ENCODE measurements around the gene TOLLIP. TPM values are rescaled to one million over a fixed set of nuclear protein-coding genes. Genes with fewer than 3 reads are reported as not detected.

Gene TOLLIP
- total and polyA plus RNA-seq, 2 of the 4 experiments (the other 2 are of a cell fraction), result 19.7 to 42.9 TPM

GRCh38 chr11:1252371-1253102, 56.9 kb downstream of the TOLLIP start:
- no peaks in the 10 kb centered on the region for H3K4me1 ChIP-seq (ENCODE audit: control insufficient read depth, insufficient read depth, low read length)
- WGBS, 2 experiments (ENCODE audit: extremely low coverage in 2 of 2, insufficient read length in 1 of 2), result 90% methylated on average over 24 of the region's 38 CpGs; no CpG with 5 or more reads in 1 of the 2 experiments
- in situ Hi-C loops (cut with MboI; ENCODE audit: low sequenced_read_pairs), result no loop called here

More at GRCh38 chr11:1252371-1253102, 56.9 kb downstream of the TOLLIP start:
- Histone ChIP-seq H3K36me3 (ENCODE audit: control insufficient read depth, insufficient read depth, low read length) (no peaks in the 10 kb centered on the region), H3K9me3 (ENCODE audit: control insufficient read depth, insufficient read depth, low read length) (peaks cover 12% of the 10 kb centered on the region; the same call in 1 of the 2 replicates), H3K79me1 (ENCODE audit: low read depth in 1 of 2, low read length in 2 of 2) (no peaks in the 10 kb centered on the region), H4K91ac (ENCODE audit: insufficient read depth, low read depth, low read length) (no peak overlapping the region), H2BK20ac (ENCODE audit: low read depth, low read length) (no peak overlapping the region), H3K4me3 (ENCODE audit: insufficient read depth, low read depth, low read length) (no peak overlapping the region), H4K20me1 (ENCODE audit: insufficient read depth, low read length) (no peaks in the 10 kb centered on the region), H2BK5ac (ENCODE audit: low read depth, low read length, poor library complexity, severe bottlenecking) (no peak overlapping the region), H2AK5ac (ENCODE audit: low read depth, low read length) (no peak overlapping the region), H3K56ac (ENCODE audit: extremely low read depth, insufficient read depth, low read length) (no peak overlapping the region), H3K27ac (ENCODE audit: insufficient read depth, low read length) (no peak overlapping the region), H4K5ac (ENCODE audit: low read depth, low read length) (no peak overlapping the region), H3K27me3 (ENCODE audit: control insufficient read depth, insufficient read depth, low read length) (no peaks in the 10 kb centered on the region), H3K4ac (ENCODE audit: low read depth, low read length) (no peak overlapping the region), H4K8ac (ENCODE audit: low read depth in 2 of 2, low read length in 2 of 2) (no peak overlapping the region), H2BK15ac (ENCODE audit: low read depth, low read length) (no peak overlapping the region), H3K9ac (ENCODE audit: low read depth, low read length) (no peak overlapping the region), H2BK120ac (ENCODE audit: low read depth, low read length) (no peak overlapping the region), H3K14ac (replicated peaks; ENCODE audit: low read depth, low read length) (no peak overlapping the region), H3K18ac (ENCODE audit: low read depth, low read length) (no peak overlapping the region), H3K4me2 (ENCODE audit: low read depth, low read length) (no peak overlapping the region), H2AK9ac (replicated peaks; ENCODE audit: low read depth, low read length, poor library complexity) (no peak overlapping the region), H2AFZ (replicated peaks; ENCODE audit: low read length, poor library complexity) (no peak overlapping the region), H3K23ac (ENCODE audit: low read depth, low read length) (no peak overlapping the region), H3K9me1 (ENCODE audit: insufficient read depth, low read length) (no peaks in the 10 kb centered on the region)
- ChIA-PET POLR2A (ENCODE audit: unreplicated experiment) (no interaction called here), CTCF (no interaction called here)
- intact Hi-C loops (cut with micrococcal nuclease), result no loop called here
- DNase-seq, result no peak
- no peak for ATAC-seq (ENCODE audit: low read depth)
- no TSS peak for BruUV-seq (replicated peaks)
- dilution Hi-C loops (cut with HindIII; ENCODE audit: low sequenced_read_pairs, unreplicated experiment), result no loop called here
- no peak for TF ChIP-seq FOS (IDR thresholded peaks at IDR 0.05; ENCODE audit: low read depth, low read length)
- no peak for TF ChIP-seq CEBPB (IDR thresholded peaks at IDR 0.05; ENCODE audit: low read depth, low read length)
- TF ChIP-seq MAFK (IDR thresholded peaks at IDR 0.05; ENCODE audit: low read depth, low read length), result no peak
- TF ChIP-seq MXI1 (IDR thresholded peaks at IDR 0.05; ENCODE audit: borderline replicate concordance, low read depth, low read length), result no peak
- TF ChIP-seq POLR2A (IDR thresholded peaks at IDR 0.05; ENCODE audit: low read depth, low read length), result no peak
- no peak for TF ChIP-seq RAD21 (IDR thresholded peaks at IDR 0.05; ENCODE audit: low read length)
- no peak for TF ChIP-seq RFX5 (IDR thresholded peaks at IDR 0.05; ENCODE audit: low read depth, low read length)
- no peak for TF ChIP-seq CHD1 (IDR thresholded peaks at IDR 0.05; ENCODE audit: low read depth, low read length)
- TF ChIP-seq BHLHE40 (IDR thresholded peaks at IDR 0.05; ENCODE audit: low read depth, low read length), result no peak
- no peak for TF ChIP-seq SMC3 (IDR thresholded peaks at IDR 0.05; ENCODE audit: low read depth, low read length)
- TF ChIP-seq ELK1 (IDR thresholded peaks at IDR 0.05; ENCODE audit: borderline replicate concordance, low read depth, low read length), result no peak
- no peak for TF ChIP-seq RCOR1 (IDR thresholded peaks at IDR 0.05; ENCODE audit: insufficient replicate concordance, low read length)
- TF ChIP-seq CTCF (conservative IDR thresholded peaks at IDR 0.05; ENCODE audit: low read depth, low read length), result no peak
- TF ChIP-seq NFE2L2 (IDR thresholded peaks at IDR 0.05; ENCODE audit: low read depth, low read length), result no peak
- TF ChIP-seq MAZ (IDR thresholded peaks at IDR 0.05; ENCODE audit: borderline replicate concordance, low read depth, low read length), result no peak
- no peak for TF ChIP-seq USF2 (IDR thresholded peaks at IDR 0.05; ENCODE audit: low read depth, low read length)

Measured in IMR-90 (cell line).